ENCODE data around the gene TRAPPC3L.

The TRAPPC3L gene

DNA sequence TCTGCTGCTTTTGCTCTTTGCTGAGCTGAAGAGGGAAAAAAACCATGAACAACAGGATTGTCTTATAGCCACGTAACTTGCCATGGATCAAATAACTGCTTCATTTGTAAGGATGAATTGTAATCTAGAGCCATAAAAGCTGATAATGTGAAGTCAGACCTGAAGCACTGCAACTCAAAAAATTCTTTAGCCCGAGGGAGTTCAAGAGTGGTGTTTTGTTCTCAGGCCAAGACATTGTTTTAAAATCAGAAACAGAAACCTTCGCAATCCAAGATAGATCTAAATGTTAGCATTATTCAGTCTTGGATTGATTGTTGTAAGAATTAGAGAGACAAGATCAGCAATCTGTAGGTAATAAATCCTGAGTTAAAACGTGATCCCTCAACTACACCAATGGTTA lies at the start of gene TRAPPC3L:
TRAPPC3L (minus strand) TSS at position 34 of the 400 bp plus-strand sequence. CDS start 170 bp downstream, outside the sequence.
- TF ChIP-seq, protein P1, sequence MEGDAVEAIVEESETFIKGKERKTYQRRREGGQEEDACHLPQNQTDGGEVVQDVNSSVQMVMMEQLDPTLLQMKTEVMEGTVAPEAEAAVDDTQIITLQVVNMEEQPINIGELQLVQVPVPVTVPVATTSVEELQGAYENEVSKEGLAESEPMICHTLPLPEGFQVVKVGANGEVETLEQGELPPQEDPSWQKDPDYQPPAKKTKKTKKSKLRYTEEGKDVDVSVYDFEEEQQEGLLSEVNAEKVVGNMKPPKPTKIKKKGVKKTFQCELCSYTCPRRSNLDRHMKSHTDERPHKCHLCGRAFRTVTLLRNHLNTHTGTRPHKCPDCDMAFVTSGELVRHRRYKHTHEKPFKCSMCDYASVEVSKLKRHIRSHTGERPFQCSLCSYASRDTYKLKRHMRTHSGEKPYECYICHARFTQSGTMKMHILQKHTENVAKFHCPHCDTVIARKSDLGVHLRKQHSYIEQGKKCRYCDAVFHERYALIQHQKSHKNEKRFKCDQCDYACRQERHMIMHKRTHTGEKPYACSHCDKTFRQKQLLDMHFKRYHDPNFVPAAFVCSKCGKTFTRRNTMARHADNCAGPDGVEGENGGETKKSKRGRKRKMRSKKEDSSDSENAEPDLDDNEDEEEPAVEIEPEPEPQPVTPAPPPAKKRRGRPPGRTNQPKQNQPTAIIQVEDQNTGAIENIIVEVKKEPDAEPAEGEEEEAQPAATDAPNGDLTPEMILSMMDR (IDR thresholded peaks at IDR 0.05; ENCODE audit: borderline replicate concordance, control extremely low read depth, extremely low read depth, insufficient read depth, missing control alignments), result no peak
- in situ Hi-C loops (cut with MboI; ENCODE audit: low sequenced_read_pairs, unreplicated experiment), result loop anchor here (10.0 kb wide), 1 partner anchor 281 kb away; no protein-coding TSS in a partner anchor
- DNase-seq (ENCODE audit: low spot score), result no peak

DNA sequence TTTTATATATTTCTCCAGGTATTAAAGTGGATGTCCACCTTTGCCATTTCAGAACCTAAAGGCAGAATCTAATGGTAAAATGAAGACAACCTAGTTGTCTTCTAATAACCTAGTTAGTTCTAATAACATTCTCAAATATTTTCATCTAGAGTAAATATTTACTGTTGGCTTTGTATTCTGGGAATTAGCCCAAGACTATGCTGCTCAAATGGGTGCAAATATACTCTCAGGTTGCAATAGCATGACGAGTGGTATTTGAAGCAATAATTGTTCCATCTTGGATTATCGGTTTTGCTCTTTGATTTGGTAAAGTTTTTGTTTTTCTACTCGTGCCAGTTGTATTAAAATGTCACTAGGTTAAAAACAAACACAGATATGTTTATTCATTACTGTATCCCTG lies 49.8 kb upstream of the TRAPPC3L start:
- TF ChIP-seq, protein P1 (IDR thresholded peaks at IDR 0.05; ENCODE audit: borderline replicate concordance, control extremely low read depth, extremely low read depth, insufficient read depth, missing control alignments), result no peak
- in situ Hi-C loops (cut with MboI; ENCODE audit: low sequenced_read_pairs, unreplicated experiment), result no loop called here
- no peak for DNase-seq (ENCODE audit: low spot score)

DNA sequence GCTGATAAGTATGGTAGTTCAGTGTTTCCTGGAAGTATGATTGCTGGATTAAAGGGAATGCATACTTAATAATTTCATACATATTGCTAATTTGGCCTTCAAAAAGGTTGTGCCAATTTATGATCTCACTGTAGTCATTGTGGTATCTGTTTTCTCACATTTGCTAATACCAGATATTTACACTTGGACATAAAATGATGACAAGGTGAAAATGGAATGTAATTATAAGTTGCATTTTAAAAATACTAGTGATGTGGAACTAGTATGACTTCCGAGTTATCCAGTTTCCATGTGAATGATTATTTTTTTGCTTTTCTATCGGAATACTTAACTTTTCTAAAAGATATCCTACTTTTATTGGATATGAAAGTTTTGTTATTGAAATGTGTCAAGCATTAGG lies 41.3 kb upstream of the TRAPPC3L start:
- DNase-seq (ENCODE audit: low spot score), result no peak
- TF ChIP-seq, protein P1 (IDR thresholded peaks at IDR 0.05; ENCODE audit: borderline replicate concordance, control extremely low read depth, extremely low read depth, insufficient read depth, missing control alignments), result no peak
- in situ Hi-C loops (cut with MboI; ENCODE audit: low sequenced_read_pairs, unreplicated experiment), result no loop called here

DNA sequence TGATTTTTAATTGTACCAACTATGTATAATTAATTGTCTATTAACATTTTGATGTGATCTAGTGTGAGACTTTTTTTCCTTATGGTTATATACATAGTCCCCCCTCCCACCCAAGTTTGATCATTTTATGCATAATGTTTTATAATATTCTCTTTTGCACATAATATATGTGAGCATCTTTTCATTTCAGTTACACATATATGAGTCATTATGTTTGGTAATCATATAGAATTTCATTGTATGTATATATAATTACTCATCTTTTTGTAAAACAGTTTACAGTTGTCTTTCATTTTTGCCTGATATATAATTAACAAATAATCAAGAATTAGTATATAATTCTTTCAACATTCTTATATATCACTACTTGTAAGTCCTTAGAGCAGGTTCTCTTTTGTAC lies 40.8 kb upstream of the TRAPPC3L start:
- TF ChIP-seq, protein P1 (IDR thresholded peaks at IDR 0.05; ENCODE audit: borderline replicate concordance, control extremely low read depth, extremely low read depth, insufficient read depth, missing control alignments), result no peak
- DNase-seq (ENCODE audit: low spot score), result no peak
- in situ Hi-C loops (cut with MboI; ENCODE audit: low sequenced_read_pairs, unreplicated experiment), result no loop called here

DNA sequence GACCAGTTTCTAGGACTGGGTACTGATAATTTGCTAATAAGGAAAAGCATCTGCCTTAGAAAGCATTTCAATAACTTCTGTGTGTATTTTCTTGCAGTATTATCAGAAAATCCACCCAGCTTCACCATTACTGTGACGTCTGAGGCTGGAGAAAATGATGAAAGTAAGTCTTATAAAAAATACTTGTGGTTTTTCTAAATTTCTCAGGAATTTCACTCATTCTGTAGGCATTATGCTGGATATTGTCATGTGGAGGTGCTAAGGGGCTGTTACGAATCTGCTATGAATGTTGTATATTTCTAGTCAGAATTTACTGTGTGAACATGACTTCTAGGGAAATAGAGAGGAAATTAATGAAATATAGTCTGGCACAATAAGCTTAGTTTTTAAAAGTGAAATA lies 34.7 kb upstream of the TRAPPC3L start:
- DNase-seq (ENCODE audit: low spot score), result no peak
- TF ChIP-seq, protein P1 (IDR thresholded peaks at IDR 0.05; ENCODE audit: borderline replicate concordance, control extremely low read depth, extremely low read depth, insufficient read depth, missing control alignments), result no peak
- in situ Hi-C loops (cut with MboI; ENCODE audit: low sequenced_read_pairs, unreplicated experiment), result no loop called here

DNA sequence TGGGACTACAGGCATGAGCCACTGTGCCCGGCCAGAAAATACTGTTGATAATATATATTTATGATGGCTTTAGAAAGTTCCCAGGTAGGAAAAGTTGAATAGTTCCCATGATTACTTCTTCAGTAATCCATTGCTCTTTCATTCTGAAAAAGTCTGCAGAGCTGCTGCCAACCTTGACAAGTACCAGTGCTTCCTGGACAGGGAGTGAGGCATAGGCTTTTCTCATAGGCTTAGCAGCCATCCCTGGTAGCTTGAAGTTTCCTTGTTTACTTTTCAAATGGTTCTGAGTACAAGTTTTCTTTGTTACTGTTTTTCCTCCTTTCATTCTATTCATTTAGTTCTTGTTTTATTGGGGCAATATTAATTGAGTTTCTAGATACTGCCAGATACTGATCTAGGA lies 33.7 kb upstream of the TRAPPC3L start:
- in situ Hi-C loops (cut with MboI; ENCODE audit: low sequenced_read_pairs, unreplicated experiment), result no loop called here
- DNase-seq (ENCODE audit: low spot score), result no peak
- TF ChIP-seq, protein P1 (IDR thresholded peaks at IDR 0.05; ENCODE audit: borderline replicate concordance, control extremely low read depth, extremely low read depth, insufficient read depth, missing control alignments), result no peak

DNA sequence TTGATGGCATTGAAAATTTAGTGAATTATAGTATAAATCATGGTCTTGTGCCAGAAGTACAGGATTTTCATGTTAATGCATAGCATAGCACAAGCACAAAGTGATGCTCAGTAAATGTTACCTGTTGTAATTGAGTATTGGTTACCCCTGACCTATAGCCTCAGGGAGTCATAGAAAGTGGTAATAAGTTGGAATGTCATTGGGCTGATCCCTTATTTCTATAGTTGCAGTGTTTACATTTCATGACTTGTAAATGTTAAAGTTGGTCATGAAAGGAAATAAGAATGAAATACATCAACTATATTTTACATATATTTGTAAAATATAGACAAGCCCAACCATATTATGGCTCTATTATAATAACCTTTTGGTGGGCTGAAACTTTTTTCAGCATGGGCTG lies 32.9 kb upstream of the TRAPPC3L start:
- no peak for DNase-seq (ENCODE audit: low spot score)
- in situ Hi-C loops (cut with MboI; ENCODE audit: low sequenced_read_pairs, unreplicated experiment), result no loop called here
- TF ChIP-seq, protein P1 (IDR thresholded peaks at IDR 0.05; ENCODE audit: borderline replicate concordance, control extremely low read depth, extremely low read depth, insufficient read depth, missing control alignments), result no peak
